ENCODE data around the gene ALPK3.

The ALPK3 gene

GRCh38 chr15:84807228-84807627, 9.9 kb upstream of the ALPK3 start:
- Mint-ChIP-seq H3K4me3 (no peak overlapping the region), H3K27me3 (no peaks in the 10 kb centered on the region), H3K27ac (no peak overlapping the region), H3K9me3 (no peaks in the 10 kb centered on the region), H3K4me1 (ENCODE audit: low read depth in 2 of 2) (peaks cover 7% of the 10 kb centered on the region in 2 donors), H3K36me3 (ENCODE audit: insufficient read depth) (peaks cover 14% of the 10 kb centered on the region)
- DNase-seq (no peak), ATAC-seq (replicated peaks) (no peak)

- ATAC-seq (replicated peaks), result no peak
- H3K36me3 Mint-ChIP-seq (ENCODE audit: insufficient read depth), result peaks cover 6% of the 10 kb centered on the region
Observed at GRCh38 chr15:84810073-84810840, 6.9 kb upstream of the ALPK3 start.

GRCh38 chr15:84811151-84811550, 6.0 kb upstream of the ALPK3 start:
- no peak overlapping the region for H3K27ac Mint-ChIP-seq
- no peaks in the 10 kb centered on the region for H3K9me3 Mint-ChIP-seq
- H3K4me1 Mint-ChIP-seq (ENCODE audit: low read depth in 2 of 2), result peaks cover 5 to 7% of the 10 kb centered on the region in 2 donors
- peaks cover 0 to 13% of the 10 kb centered on the region in 2 donors for H3K27me3 Mint-ChIP-seq
- no peak for ATAC-seq (replicated peaks)
- H3K36me3 Mint-ChIP-seq (ENCODE audit: insufficient read depth), result peaks cover 6% of the 10 kb centered on the region
- DNase-seq, result no peak
- no peak overlapping the region for H3K4me3 Mint-ChIP-seq

More at GRCh38 chr15:84810073-84810840, 6.9 kb upstream of the ALPK3 start:
- DNase-seq, result no peak
- peaks cover 0 to 4% of the 10 kb centered on the region in 2 donors for H3K27me3 Mint-ChIP-seq
- no peaks in the 10 kb centered on the region for H3K9me3 Mint-ChIP-seq
- peak overlapping the region in 1 of 2 donors; percentile 52 for H3K27ac Mint-ChIP-seq
- H3K4me1 Mint-ChIP-seq (ENCODE audit: low read depth in 2 of 2), result peaks cover 5 to 7% of the 10 kb centered on the region in 2 donors
- H3K4me3 Mint-ChIP-seq, result no peak overlapping the region

DNA sequence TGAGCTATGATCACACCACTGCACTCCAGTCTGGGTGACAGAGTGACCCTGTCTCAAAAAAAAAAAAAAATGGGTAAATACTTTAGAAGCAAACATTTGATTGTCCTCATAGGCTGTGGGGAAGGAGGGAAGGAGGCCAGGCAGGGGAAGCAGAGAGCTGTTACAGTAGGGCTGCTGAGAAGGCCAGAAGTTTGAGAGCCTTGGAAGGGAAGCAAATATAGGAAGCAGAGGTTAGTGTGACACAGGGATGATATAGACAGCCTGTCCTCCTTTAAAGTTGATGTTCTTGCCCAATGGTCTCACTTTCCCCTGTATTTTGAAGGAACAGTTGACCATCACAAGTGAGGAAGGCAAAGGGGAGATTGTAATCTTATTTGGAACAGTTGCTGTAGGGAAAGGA, 5.3 kb upstream of the ALPK3 start:
- Mint-ChIP-seq H3K36me3 (ENCODE audit: insufficient read depth) (peaks cover under 1% of the 10 kb centered on the region), H3K4me1 (ENCODE audit: low read depth in 2 of 2) (peaks cover 4 to 8% of the 10 kb centered on the region in 2 donors), H3K27ac (no peak overlapping the region), H3K4me3 (no peak overlapping the region), H3K9me3 (no peaks in the 10 kb centered on the region), H3K27me3 (peaks cover 0 to 20% of the 10 kb centered on the region in 2 donors)
- DNase-seq (no peak), ATAC-seq (replicated peaks) (no peak)

DNA sequence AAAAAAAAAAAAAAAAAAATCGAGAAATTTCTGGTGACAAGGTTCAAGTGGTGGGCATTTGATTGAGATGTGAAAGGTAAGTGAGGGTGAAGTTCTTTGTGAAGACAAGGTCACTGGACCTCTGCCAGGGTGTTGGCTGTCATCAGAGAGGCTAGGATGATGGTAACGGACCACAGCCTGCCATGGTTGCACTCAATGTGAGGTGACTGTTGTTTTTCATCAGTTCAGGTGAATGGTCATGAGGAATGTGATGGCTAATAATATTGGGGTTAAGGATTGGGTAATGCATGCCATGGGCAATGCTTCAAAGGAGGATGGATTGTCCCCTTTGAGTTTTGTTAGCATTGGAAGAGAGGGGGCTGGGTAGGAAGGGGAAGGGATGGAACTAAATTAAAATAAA, 4.3 kb upstream of the ALPK3 start:
- Mint-ChIP-seq H3K4me1 (ENCODE audit: low read depth in 2 of 2) (peaks cover 4 to 6% of the 10 kb centered on the region in 2 donors), H3K36me3 (ENCODE audit: insufficient read depth) (no peaks in the 10 kb centered on the region), H3K9me3 (no peaks in the 10 kb centered on the region), H3K4me3 (no peak overlapping the region), H3K27ac (no peak overlapping the region), H3K27me3 (peaks cover 0 to 21% of the 10 kb centered on the region in 2 donors)
- ATAC-seq (replicated peaks), result no peak
- no peak for DNase-seq

DNA sequence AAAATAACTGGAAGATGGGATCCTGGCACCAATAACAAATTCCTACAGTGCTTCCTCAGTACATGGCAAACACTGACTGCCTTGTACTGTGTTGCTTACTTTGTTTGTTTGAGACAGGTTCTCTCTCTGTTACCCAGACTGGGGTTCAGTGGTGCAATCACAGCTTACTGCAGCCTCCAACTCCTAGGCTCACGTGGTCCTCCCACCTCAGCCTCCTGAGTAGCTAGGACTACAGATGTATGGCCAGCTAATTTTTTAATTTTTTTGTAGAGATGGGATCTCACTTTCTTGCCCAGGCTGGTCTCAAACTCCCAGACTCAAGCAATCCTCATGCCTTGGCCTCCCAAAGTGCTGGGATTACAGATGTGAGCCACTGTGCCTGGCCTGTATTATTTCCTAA, 3.7 kb upstream of the ALPK3 start:
- DNase-seq, result no peak
- Mint-ChIP-seq H3K4me1 (ENCODE audit: low read depth in 2 of 2) (peaks cover 4 to 8% of the 10 kb centered on the region in 2 donors), H3K36me3 (ENCODE audit: insufficient read depth) (no peaks in the 10 kb centered on the region), H3K4me3 (no peak overlapping the region), H3K9me3 (no peaks in the 10 kb centered on the region), H3K27ac (no peak overlapping the region), H3K27me3 (peaks cover 0 to 21% of the 10 kb centered on the region in 2 donors)
- no peak for ATAC-seq (replicated peaks)

GRCh38 chr15:84813931-84814330, 3.2 kb upstream of the ALPK3 start:
- H3K9me3 Mint-ChIP-seq, result no peaks in the 10 kb centered on the region
- peaks cover 4 to 8% of the 10 kb centered on the region in 2 donors for H3K4me1 Mint-ChIP-seq (ENCODE audit: low read depth in 2 of 2)
- no peak overlapping the region for H3K4me3 Mint-ChIP-seq
- peaks cover 0 to 21% of the 10 kb centered on the region in 2 donors for H3K27me3 Mint-ChIP-seq
- H3K36me3 Mint-ChIP-seq (ENCODE audit: insufficient read depth), result no peaks in the 10 kb centered on the region
- H3K27ac Mint-ChIP-seq, result no peak overlapping the region
- ATAC-seq (replicated peaks), result no peak
- DNase-seq, result no peak

GRCh38 chr15:84814916-84815315, 2.2 kb upstream of the ALPK3 start:
- H3K4me1 Mint-ChIP-seq (ENCODE audit: low read depth in 2 of 2), result peaks cover 4 to 8% of the 10 kb centered on the region in 2 donors
- no peak for DNase-seq
- ATAC-seq (replicated peaks), result no peak
- peaks cover 0 to 21% of the 10 kb centered on the region in 2 donors for H3K27me3 Mint-ChIP-seq
- no peaks in the 10 kb centered on the region for H3K9me3 Mint-ChIP-seq
- H3K27ac Mint-ChIP-seq, result no peak overlapping the region
- H3K4me3 Mint-ChIP-seq, result no peak overlapping the region
- H3K36me3 Mint-ChIP-seq (ENCODE audit: insufficient read depth), result no peaks in the 10 kb centered on the region

DNA sequence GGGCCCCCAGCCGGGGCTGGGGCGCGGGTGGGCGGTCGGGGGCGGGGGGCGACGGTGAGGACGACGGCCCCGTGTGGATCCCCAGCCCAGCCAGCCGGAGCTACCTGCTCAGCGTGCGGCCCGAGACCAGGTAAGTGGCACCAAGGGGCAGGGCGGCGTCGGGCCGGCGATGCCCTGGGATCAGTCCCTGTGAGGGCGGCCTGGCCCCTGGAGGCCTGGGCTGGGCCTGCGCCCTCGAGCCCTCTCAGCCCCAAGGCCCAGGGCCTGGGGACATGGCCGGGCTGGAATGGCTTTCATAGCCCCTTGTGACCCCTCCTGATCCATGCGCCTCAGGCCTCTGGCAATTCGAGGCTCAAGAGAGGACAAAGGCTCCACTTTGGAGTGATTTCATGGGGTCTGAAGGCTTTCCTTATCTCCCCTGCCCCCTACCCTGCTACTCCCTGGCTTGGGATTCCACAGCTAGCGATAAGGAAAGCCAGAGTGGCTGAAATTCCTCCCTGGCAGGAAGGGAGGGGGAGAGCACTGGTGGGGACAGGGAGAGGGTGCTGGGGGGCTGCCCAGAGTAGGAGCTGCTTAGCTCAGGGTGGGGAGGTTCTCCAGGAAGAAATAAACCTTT, 418 bp downstream of the ALPK3 start:
- ATAC-seq (replicated peaks), result no peak
- Mint-ChIP-seq H3K27me3 (peaks cover 0 to 21% of the 10 kb centered on the region in 2 donors), H3K27ac (peak overlapping the region in 1 of 2 donors; percentile 25), H3K4me3 (no peak overlapping the region), H3K36me3 (ENCODE audit: insufficient read depth) (no peaks in the 10 kb centered on the region), H3K9me3 (no peaks in the 10 kb centered on the region), H3K4me1 (ENCODE audit: low read depth in 2 of 2) (peaks cover 0 to 5% of the 10 kb centered on the region in 2 donors)
- no peak for DNase-seq

GRCh38 chr15:84818261-84819131, 1.3 kb downstream of the ALPK3 start:
- peak overlapping the region; percentile 16 to 25 for H3K27ac Mint-ChIP-seq
- peaks cover 0 to 21% of the 10 kb centered on the region in 2 donors for H3K27me3 Mint-ChIP-seq
- no peaks in the 10 kb centered on the region for H3K9me3 Mint-ChIP-seq
- ATAC-seq (replicated peaks) (no peak), DNase-seq (no peak)
- no peak overlapping the region for H3K4me3 Mint-ChIP-seq
- no peaks in the 10 kb centered on the region for H3K36me3 Mint-ChIP-seq (ENCODE audit: insufficient read depth)
- peaks cover 0 to 5% of the 10 kb centered on the region in 2 donors for H3K4me1 Mint-ChIP-seq (ENCODE audit: low read depth in 2 of 2)

GRCh38 chr15:84819291-84819768, 2.2 kb downstream of the ALPK3 start:
- peak overlapping the region; percentile 16 to 25 for H3K27ac Mint-ChIP-seq
- H3K36me3 Mint-ChIP-seq (ENCODE audit: insufficient read depth), result no peaks in the 10 kb centered on the region
- H3K27me3 Mint-ChIP-seq, result peaks cover 0 to 21% of the 10 kb centered on the region in 2 donors
- H3K4me1 Mint-ChIP-seq (ENCODE audit: low read depth in 2 of 2), result peaks cover 0 to 5% of the 10 kb centered on the region in 2 donors
- no peaks in the 10 kb centered on the region for H3K9me3 Mint-ChIP-seq
- no peak overlapping the region for H3K4me3 Mint-ChIP-seq
- ATAC-seq (replicated peaks) (no peak), DNase-seq (no peak)

GRCh38 chr15:84819791-84820190, 2.6 kb downstream of the ALPK3 start:
- DNase-seq (no peak), ATAC-seq (replicated peaks) (no peak)
- Mint-ChIP-seq H3K4me3 (no peak overlapping the region), H3K9me3 (no peaks in the 10 kb centered on the region), H3K27ac (no peak overlapping the region), H3K4me1 (ENCODE audit: low read depth in 2 of 2) (peaks cover 0 to 5% of the 10 kb centered on the region in 2 donors), H3K27me3 (peaks cover 0 to 21% of the 10 kb centered on the region in 2 donors), H3K36me3 (ENCODE audit: insufficient read depth) (no peaks in the 10 kb centered on the region)

GRCh38 chr15:84821501-84822021, 4.4 kb downstream of the ALPK3 start:
- no peaks in the 10 kb centered on the region for H3K9me3 Mint-ChIP-seq
- H3K4me1 Mint-ChIP-seq (ENCODE audit: low read depth in 2 of 2), result peaks cover 0 to 4% of the 10 kb centered on the region in 2 donors
- ATAC-seq (replicated peaks) (no peak), DNase-seq (no peak)
- peak overlapping the region in 1 of 2 donors; percentile 6 for H3K27ac Mint-ChIP-seq
- H3K4me3 Mint-ChIP-seq, result no peak overlapping the region
- H3K27me3 Mint-ChIP-seq, result peaks cover 0 to 4% of the 10 kb centered on the region in 2 donors
- no peaks in the 10 kb centered on the region for H3K36me3 Mint-ChIP-seq (ENCODE audit: insufficient read depth)

Measured in effector memory CD8-positive, alpha-beta T cell (primary cell).